GM18505 (cell line): ENCODE results near the gene LEMD1.

Experiments
- ATAC-seq: cut with Tn5 transposase; IDR thresholded peaks from one replicate; pipeline ENCODE4 v1.9.1; 2021; ENCODE audit not compliant: unreplicated experiment
- POLR2A ChIP-seq: IDR thresholded peaks from 4 replicates; pipeline ENCODE4 v1.6.1; 2011; ENCODE audit warnings: borderline replicate concordance; ENCODE audit not compliant: insufficient read depth, insufficient read length; ENCODE audit errors: extremely low read depth

The LEMD1 gene

GRCh38 chr1:205451759-205452164 is 29.9 kb upstream of the LEMD1 start:
- TF ChIP-seq POLR2A, result no peak
- ATAC-seq, result no peak

- ATAC-seq, result no peak
Measured at GRCh38 chr1:205451202-205451601, 29.3 kb upstream of the LEMD1 start.

GRCh38 chr1:205450448-205450847 is 28.6 kb upstream of the LEMD1 start:
- no peak for ATAC-seq
- TF ChIP-seq POLR2A, result no peak

More at GRCh38 chr1:205451202-205451601, 29.3 kb upstream of the LEMD1 start:
- TF ChIP-seq POLR2A, result no peak

- ATAC-seq, result no peak
- TF ChIP-seq POLR2A, result no peak
Measured at GRCh38 chr1:205449750-205450443, 28.0 kb upstream of the LEMD1 start.

- no peak for TF ChIP-seq POLR2A
Measured at GRCh38 chr1:205449254-205449749, 27.4 kb upstream of the LEMD1 start.

GRCh38 chr1:205448540-205449253 is 26.8 kb upstream of the LEMD1 start:
- no peak for TF ChIP-seq POLR2A
- ATAC-seq, result no peak

More at GRCh38 chr1:205449254-205449749, 27.4 kb upstream of the LEMD1 start:
- no peak for ATAC-seq

- TF ChIP-seq POLR2A, result no peak
- ATAC-seq, result no peak
Measured at GRCh38 chr1:205447457-205448341, 25.8 kb upstream of the LEMD1 start.

- TF ChIP-seq POLR2A, result no peak
- no peak for ATAC-seq
Measured at GRCh38 chr1:205446828-205447227, 25.0 kb upstream of the LEMD1 start.

- TF ChIP-seq POLR2A, result no peak
- no peak for ATAC-seq
Measured at GRCh38 chr1:205445646-205445935, 23.7 kb upstream of the LEMD1 start.

GRCh38 chr1:205444931-205445645 is 23.2 kb upstream of the LEMD1 start:
- no peak for TF ChIP-seq POLR2A
- no peak for ATAC-seq

GRCh38 chr1:205444300-205444930 is 22.6 kb upstream of the LEMD1 start:
- TF ChIP-seq POLR2A, result no peak
- no peak for ATAC-seq

GRCh38 chr1:205443585-205444299 is 21.9 kb upstream of the LEMD1 start:
- ATAC-seq, result no peak
- no peak for TF ChIP-seq POLR2A
